Natural killer cell (primary cell): ENCODE data around the gene GNPAT. TPM values are rescaled to one million over a fixed set of nuclear protein-coding genes. Genes with fewer than 3 reads are reported as not detected.

Source experiments
- ATAC-seq, 3 donors: fragments of 150-1000 bp in 2 of 3; fragments of 200-7000 bp in 1 of 3; cut with Tn5 transposase; 1 replicate in 1 of 3; 2 replicates in 2 of 3; pipeline ENCODE4 v1.10.0; 2021; ENCODE audit warnings: mild to moderate bottlenecking in 2 of 3, moderate library complexity in 2 of 3
- DNase-seq, 2 donors: peaks; one replicate each; pipeline versions ENCODE4 v3.0.0 to v3.0.0-alpha.2; 2013 to 2021; ENCODE audit warnings: mixed read lengths in 1 of 2
- H3K27ac ChIP-seq: one replicate; pipeline ENCODE4 v1.5.1; 2013; ENCODE audit warnings: mild to moderate bottlenecking, low read length
- H3K27me3 ChIP-seq: one replicate; pipeline ENCODE4 v1.6.1; 2013; ENCODE audit warnings: low read length; ENCODE audit not compliant: control insufficient read depth, insufficient read depth
- H3K36me3 ChIP-seq: one replicate; pipeline ENCODE4 v1.6.1; 2013; ENCODE audit warnings: low read length; ENCODE audit not compliant: control insufficient read depth, insufficient read depth
- H3K4me1 ChIP-seq: one replicate; pipeline ENCODE4 v1.6.1; 2013; ENCODE audit warnings: low read length; ENCODE audit not compliant: control insufficient read depth, insufficient read depth
- H3K4me3 ChIP-seq: one replicate; pipeline ENCODE4 v1.5.1; 2013; ENCODE audit warnings: low read length
- H3K9me3 ChIP-seq: one replicate; pipeline ENCODE4 v1.6.1; 2013; ENCODE audit warnings: low read length; ENCODE audit not compliant: control insufficient read depth, insufficient read depth
- H3K27ac Mint-ChIP-seq, 2 donors: one replicate each; pipeline ENCODE4 v1.8.0; 2022; ENCODE audit warnings: mild to moderate bottlenecking in 2 of 2, mixed read lengths in 2 of 2, moderate library complexity in 1 of 2
- H3K27me3 Mint-ChIP-seq, 2 donors: one replicate each; pipeline ENCODE4 v1.8.0; 2022; ENCODE audit warnings: low read depth in 2 of 2, mixed read lengths in 2 of 2
- H3K36me3 Mint-ChIP-seq: one replicate; pipeline ENCODE4 v1.8.0; 2022; ENCODE audit warnings: mixed read lengths
- H3K4me1 Mint-ChIP-seq, 2 donors: one replicate each; pipeline ENCODE4 v1.8.0; 2022; ENCODE audit warnings: mixed read lengths in 2 of 2
- H3K4me3 Mint-ChIP-seq: one replicate; pipeline ENCODE4 v1.8.0; 2022; ENCODE audit warnings: mild to moderate bottlenecking, moderate library complexity, mixed read lengths
- H3K9me3 Mint-ChIP-seq, 2 donors: one replicate each; pipeline ENCODE4 v1.8.0; 2022; ENCODE audit warnings: mixed read lengths in 2 of 2
- CTCF ChIP-seq: fragments of 200-600 bp; IDR thresholded peaks from one replicate; pipeline ENCODE4 v1.8.0; 2022; ENCODE audit warnings: antibody characterized with exemption
- WGBS: methylation state at CpG from one replicate; pipeline ENCODE4 v1.1.7; 2013; ENCODE audit warnings: missing lambda C conversion rate; ENCODE audit not compliant: insufficient coverage; 5-methylcytosine and 5-hydroxymethylcytosine counted together
- intact Hi-C: fragments of 100-400 bp; cut with micrococcal nuclease; formaldehyde crosslinking; loops from one replicate; pipeline ENCODE4 v1.14.2; 2022
- total RNA-seq, 4 donors: library from RNA; stranded (reverse); fragments of 120-200 nt in 1 of 4; gene quantifications; one replicate each; pipeline versions ENCODE4 v1.2.3 to v1.2.4, GENCODE V29; 2013 to 2022

GNPAT gene
- total RNA-seq, 3 donors from 2014 or later (not counting 1 experiment from before 2014, with no cell fraction given): 20.5 to 29.3 (median 23.1) TPM

GRCh38 chr1:231235526-231236207, 5.3 kb upstream of the GNPAT start:
- no peaks in the 10 kb centered on the region for H3K9me3 ChIP-seq
- DNase-seq: no peak
- peaks cover 6% of the 10 kb centered on the region for H3K4me1 ChIP-seq
- Mint-ChIP-seq H3K27me3 (no peaks in the 10 kb centered on the region), H3K4me3 (no peak overlapping the region), H3K27ac (no peak overlapping the region), H3K36me3 (peaks cover 9% of the 10 kb centered on the region), H3K9me3 (no peaks in the 10 kb centered on the region), H3K4me1 (peaks cover 54 to 55% of the 10 kb centered on the region in 2 donors)
- intact Hi-C loops: no loop called here
- TF ChIP-seq CTCF: no peak
- H3K4me3 ChIP-seq: no peak overlapping the region
- no peak for ATAC-seq
- H3K27ac ChIP-seq: no peak overlapping the region
- peaks cover 31% of the 10 kb centered on the region for H3K36me3 ChIP-seq
- H3K27me3 ChIP-seq: no peaks in the 10 kb centered on the region
- 98% methylated on average over 3 of the region's 3 CpGs for WGBS

GRCh38 chr1:231236208-231236591, 4.8 kb upstream of the GNPAT start:
- H3K27ac ChIP-seq: no peak overlapping the region
- Mint-ChIP-seq H3K36me3 (peaks cover 9% of the 10 kb centered on the region), H3K4me1 (peaks cover 55% of the 10 kb centered on the region in 2 donors), H3K4me3 (no peak overlapping the region), H3K27ac (no peak overlapping the region), H3K27me3 (no peaks in the 10 kb centered on the region), H3K9me3 (no peaks in the 10 kb centered on the region)
- no peak overlapping the region for H3K4me3 ChIP-seq
- no peak for ATAC-seq
- no peaks in the 10 kb centered on the region for H3K9me3 ChIP-seq
- intact Hi-C loops: no loop called here
- 79% methylated on average over 3 of the region's 4 CpGs for whole genome bisulfite sequencing
- H3K4me1 ChIP-seq: peaks cover 6% of the 10 kb centered on the region
- no peak for DNase-seq
- peaks cover 27% of the 10 kb centered on the region for H3K36me3 ChIP-seq
- TF ChIP-seq CTCF: no peak
- H3K27me3 ChIP-seq: no peaks in the 10 kb centered on the region

- Histone ChIP-seq H3K9me3 (no peaks in the 10 kb centered on the region), H3K27me3 (no peaks in the 10 kb centered on the region), H3K36me3 (peaks cover 27% of the 10 kb centered on the region), H3K4me1 (peaks cover 10% of the 10 kb centered on the region), H3K4me3 (no peak overlapping the region), H3K27ac (no peak overlapping the region)
- TF ChIP-seq CTCF: no peak
- intact Hi-C loops: no loop called here
- Mint-ChIP-seq H3K4me3 (no peak overlapping the region), H3K27ac (no peak overlapping the region), H3K9me3 (no peaks in the 10 kb centered on the region), H3K36me3 (peaks cover 9% of the 10 kb centered on the region), H3K27me3 (no peaks in the 10 kb centered on the region), H3K4me1 (peaks cover 59% of the 10 kb centered on the region in 2 donors)
- WGBS: 97% methylated on average over 8 of the region's 9 CpGs
- ATAC-seq: no peak
- DNase-seq: no peak
Measured at GRCh38 chr1:231236938-231237337, 4.1 kb upstream of the GNPAT start.

GRCh38 chr1:231238298-231238697, 2.7 kb upstream of the GNPAT start:
- peaks cover 17% of the 10 kb centered on the region for H3K4me1 ChIP-seq
- H3K27ac Mint-ChIP-seq: no peak overlapping the region
- 100% methylated on average over 1 of the region's 1 CpG for WGBS

More at GRCh38 chr1:231238298-231238697, 2.7 kb upstream of the GNPAT start:
- no peaks in the 10 kb centered on the region for H3K27me3 ChIP-seq
- H3K9me3 Mint-ChIP-seq: no peaks in the 10 kb centered on the region
- peaks cover 62 to 67% of the 10 kb centered on the region in 2 donors for H3K4me1 Mint-ChIP-seq
- H3K4me3 ChIP-seq: no peak overlapping the region
- no peaks in the 10 kb centered on the region for H3K27me3 Mint-ChIP-seq
- TF ChIP-seq CTCF: no peak
- DNase-seq: no peak
- H3K36me3 Mint-ChIP-seq: peaks cover 9% of the 10 kb centered on the region
- no peak overlapping the region for H3K4me3 Mint-ChIP-seq
- intact Hi-C loops: no loop called here
- H3K36me3 ChIP-seq: peaks cover 27% of the 10 kb centered on the region
- no peaks in the 10 kb centered on the region for H3K9me3 ChIP-seq
- ATAC-seq: no peak
- no peak overlapping the region for H3K27ac ChIP-seq
